ENCODE results near the gene RBM34.
"Not testable (repeated sequence)": the region's sequence is repeated elsewhere in the genome, so short reads cannot be mapped to it uniquely, and the experiment has no call there.

The RBM34 gene

DNA sequence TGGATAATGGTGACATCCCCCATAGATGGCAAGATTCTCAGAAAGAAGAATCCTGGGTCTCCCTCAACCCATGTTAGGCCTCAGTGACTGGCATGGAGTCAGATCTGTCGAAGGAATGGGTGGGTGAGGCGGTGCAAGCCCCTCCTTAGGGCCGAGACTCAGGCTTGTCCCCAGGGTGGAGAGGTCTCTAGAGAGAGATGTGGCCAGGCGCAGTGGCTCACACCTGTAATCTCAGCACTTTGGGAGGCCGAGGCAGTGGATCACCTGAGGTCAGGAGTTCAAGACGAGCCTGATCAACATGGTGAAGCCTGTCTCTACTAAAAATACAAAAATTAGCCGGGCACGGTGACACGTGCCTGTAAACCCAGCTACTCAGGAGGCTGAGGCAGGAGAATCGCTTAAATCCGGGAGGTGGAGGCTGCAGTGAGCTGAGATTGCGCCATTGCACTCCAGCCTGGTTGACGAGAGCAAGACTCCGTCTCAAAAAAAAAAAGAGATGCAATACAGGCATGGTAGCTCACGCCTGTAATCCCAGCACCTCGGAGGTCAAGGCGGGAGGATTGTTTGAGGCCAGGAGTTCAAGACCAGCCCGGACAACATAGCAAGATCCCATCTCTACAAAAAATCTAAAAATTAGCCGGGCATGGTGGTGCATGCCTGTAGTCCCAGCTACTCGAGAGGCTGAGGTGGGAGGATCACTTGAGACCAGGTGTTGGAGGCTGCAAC is 69.6 kb downstream of the RBM34 start:
- DNase-seq: not testable (repeated sequence)

DNA sequence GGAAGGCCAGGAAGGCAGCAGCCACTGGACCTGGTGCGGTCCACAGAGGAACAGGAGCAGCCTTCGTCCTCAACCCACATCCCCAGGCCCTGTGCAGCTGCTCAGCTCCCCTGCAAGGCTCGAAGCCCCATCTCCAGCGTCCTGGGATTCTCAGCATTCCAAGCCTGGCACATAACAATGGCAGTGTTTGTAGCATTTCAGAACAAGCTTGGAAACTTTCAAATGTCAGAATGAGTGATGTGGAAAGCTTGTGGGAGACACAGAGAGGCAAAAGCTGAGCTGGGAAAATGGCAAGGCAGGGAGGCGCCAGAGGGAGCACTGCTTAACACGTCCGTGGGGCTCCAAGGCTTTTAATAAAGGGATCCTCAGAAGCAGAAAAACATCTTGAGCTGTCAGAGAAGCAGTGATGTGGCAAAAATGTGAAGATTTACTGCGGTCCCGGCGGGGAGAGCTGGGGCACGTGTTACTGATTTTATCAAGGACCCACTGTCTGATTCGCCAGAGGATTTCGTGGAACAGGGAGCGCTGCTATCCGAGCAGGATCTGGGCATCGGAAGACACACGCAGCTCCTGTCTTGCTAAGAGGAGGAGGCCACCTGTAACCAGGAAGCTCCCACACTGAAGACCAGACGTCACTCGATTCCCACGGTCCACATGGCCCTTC is 70.5 kb downstream of the RBM34 start:
- no peak for DNase-seq

DNA sequence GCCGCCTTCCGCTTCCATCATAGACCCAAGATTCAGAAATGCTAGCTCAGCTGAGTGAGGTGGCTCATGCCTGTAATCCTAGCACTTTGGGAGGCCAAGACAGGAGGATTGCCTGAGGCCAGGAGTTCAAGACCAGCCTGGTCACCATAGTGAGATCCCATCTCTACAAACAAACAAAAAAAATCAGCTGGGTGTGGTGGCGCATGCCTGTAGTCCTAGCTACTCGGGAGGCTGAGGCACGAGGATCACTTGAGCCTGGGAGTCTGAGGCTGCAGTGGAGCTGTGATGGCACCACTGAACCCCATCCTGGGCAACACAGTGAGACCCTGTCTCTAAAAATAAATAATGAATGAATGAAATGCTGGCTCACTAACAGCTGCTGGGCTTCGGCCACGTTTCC is 72.1 kb downstream of the RBM34 start:
- DNase-seq: no peak

DNA sequence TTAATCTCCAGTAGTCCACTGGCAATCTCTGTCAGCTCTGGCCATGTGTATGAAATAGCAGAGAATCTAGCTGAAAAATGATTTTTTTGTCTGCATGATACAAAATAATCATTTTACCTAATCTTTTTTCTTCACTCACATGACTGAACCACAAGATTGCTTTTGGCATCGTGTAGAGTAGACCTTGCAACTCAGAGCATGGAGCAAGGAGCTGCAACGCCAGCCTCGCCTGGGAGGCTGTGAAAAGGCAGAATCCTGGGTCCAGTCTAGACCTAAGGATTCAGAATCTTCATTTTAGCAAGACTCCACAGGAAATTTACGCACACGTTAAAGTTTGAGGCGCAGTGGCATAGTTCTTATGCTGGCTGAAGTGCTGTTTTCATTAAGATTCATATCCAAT is 72.6 kb downstream of the RBM34 start:
- no peak for DNase-seq

DNA sequence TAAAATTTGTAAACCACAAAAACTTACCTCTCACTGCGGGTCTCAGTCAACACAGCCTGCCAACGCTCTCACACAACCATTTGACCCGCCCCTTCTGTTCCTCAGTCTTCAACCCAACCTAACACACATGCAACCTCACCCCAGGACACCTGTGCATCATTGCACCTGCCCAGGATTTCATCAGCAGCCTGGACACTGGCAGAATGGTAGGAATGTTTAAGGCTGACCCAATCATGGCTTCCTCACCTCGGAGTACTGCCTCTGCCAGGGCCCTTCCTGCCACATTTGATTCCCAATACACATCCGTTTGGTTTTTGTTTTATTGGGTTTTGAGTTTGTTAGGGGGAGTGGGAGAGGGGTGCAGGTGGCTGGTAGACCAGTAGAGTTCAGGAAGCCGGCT is 73.1 kb downstream of the RBM34 start:
- DNase-seq: no peak

DNA sequence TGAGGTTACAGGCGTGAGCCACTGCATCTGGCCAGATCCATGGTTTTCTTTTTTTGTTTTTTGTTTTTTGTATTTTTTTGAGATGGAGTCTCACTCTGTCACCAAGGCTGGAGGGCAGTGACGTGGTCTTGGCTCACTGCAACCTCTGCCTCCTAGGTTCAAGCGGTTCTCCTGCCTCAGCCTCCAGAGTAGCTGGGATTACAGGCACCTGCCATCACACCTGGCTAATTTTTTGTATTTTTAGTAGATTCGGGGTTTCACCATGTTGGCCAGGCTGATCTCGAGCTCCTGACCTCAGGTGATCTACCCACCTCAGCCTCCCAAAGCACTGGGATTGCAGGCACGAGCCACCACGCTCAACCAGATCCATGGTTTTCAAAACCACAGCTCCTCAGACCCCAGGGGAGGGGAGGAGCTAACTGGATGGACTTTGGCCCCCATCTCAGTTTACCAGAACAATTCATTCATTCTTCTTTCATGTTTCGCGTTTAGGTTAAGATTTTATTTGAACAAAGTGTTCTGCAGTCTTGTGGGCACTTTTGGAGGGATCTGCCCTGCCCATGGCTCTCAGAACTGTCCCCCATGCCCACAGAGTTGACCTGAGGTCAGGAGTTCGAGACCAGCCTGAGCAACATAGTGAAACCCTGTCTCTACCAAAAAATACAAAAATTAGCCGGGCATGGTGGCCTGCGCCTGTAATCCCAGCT is 75.5 kb downstream of the RBM34 start:
- not testable (repeated sequence) for DNase-seq
